Body of pancreas (tissue), 4 donors: ENCODE results near the gene ASIC2. TPM values are rescaled to one million over a fixed set of nuclear protein-coding genes. Genes with fewer than 3 reads are reported as not detected.

Source experiments
- ATAC-seq: fragments of 150-250 bp; one replicate; pipeline ENCODE4 v1.9.1; 2016
- DNase-seq, 4 donors: peaks; one replicate each; pipeline ENCODE4 v3.0.0-alpha.2; 2019
- H3K27ac ChIP-seq, 4 donors: fragments of 200-600 bp; sonication (generic); 1 replicate in 3 of 4; 2 replicates in 1 of 4; pipeline versions ENCODE4 v1.5.1 to v1.6.1; 2016 to 2019; ENCODE audit warnings: mild to moderate bottlenecking in 1 of 4, mixed read lengths in 1 of 4, moderate library complexity in 1 of 4
- H3K27me3 ChIP-seq, 2 donors: fragments of 200-600 bp; sonication (generic); one replicate each; pipeline ENCODE4 v1.6.0; 2016; ENCODE audit warnings: mild to moderate bottlenecking in 1 of 2
- H3K36me3 ChIP-seq, 2 donors: fragments of 200-600 bp; sonication (generic); replicated peaks in 1 of 2; 2 replicates each; pipeline ENCODE4 v1.5.1; 2016; ENCODE audit warnings: low read depth in 2 of 2; ENCODE audit not compliant: insufficient read depth in 1 of 2
- H3K4me1 ChIP-seq: fragments of 200-600 bp; sonication (generic); one replicate; pipeline ENCODE4 v1.6.0; 2016
- H3K4me3 ChIP-seq, 2 donors: fragments of 200-600 bp; sonication (generic); 1 replicate in 1 of 2; 2 replicates in 1 of 2; pipeline ENCODE4 v1.5.1; 2016 to 2019
- H3K9me3 ChIP-seq, 3 donors: fragments of 200-600 bp; sonication (generic); 1 replicate in 2 of 3; 2 replicates in 1 of 3; pipeline ENCODE4 v1.5.1; 2016
- CTCF ChIP-seq, 7 experiments: fragments of 450-650 bp in 4 of 7; fragments of 200-600 bp in 3 of 7; sonication (generic) in 3 of 7; IDR thresholded peaks; one replicate each; pipeline ENCODE4 v1.5.1; 2016 to 2019; ENCODE audit warnings: antibody characterized with exemption in 7 of 7
- POLR2A ChIP-seq, 3 donors: fragments of 450-650 bp; IDR thresholded peaks; one replicate each; pipeline ENCODE4 v1.6.1; 2016; ENCODE audit warnings: antibody characterized with exemption in 3 of 3, mild to moderate bottlenecking in 2 of 3
- WGBS, 2 donors: methylation state at CpG; one replicate each; pipeline ENCODE4 v1.1.5; 2017; 5-methylcytosine and 5-hydroxymethylcytosine counted together
- intact Hi-C: fragments of 100-400 bp; cut with DNase I; formaldehyde crosslinking; loops from one replicate; pipeline ENCODE4 v1.15.1; 2023
- total RNA-seq, 2 donors: library from RNA; depleted of rRNA; stranded (reverse); fragments of >200 nt; gene quantifications; one replicate each; pipeline ENCODE4 v1.1.0, GENCODE V29; 2016

ASIC2 gene
- total RNA-seq, 2 donors from 2014 or later, result not detected

GRCh38 chr17:33300241-33300640 lies 7.1 kb upstream of the ASIC2 start:
- no peak for TF ChIP-seq CTCF (IDR thresholded peaks at IDR 0.05)
- no peak for TF ChIP-seq POLR2A (IDR thresholded peaks at IDR 0.05)
- H3K4me1 ChIP-seq, result no peaks in the 10 kb centered on the region
- no peaks in the 10 kb centered on the region for H3K36me3 ChIP-seq
- H3K9me3 ChIP-seq, result no peaks in the 10 kb centered on the region
- ATAC-seq, result no peak
- no peak for DNase-seq
- no peaks in the 10 kb centered on the region for H3K27me3 ChIP-seq
- no peak overlapping the region for H3K27ac ChIP-seq
- no peak overlapping the region for H3K4me3 ChIP-seq
- intact Hi-C loops, result no loop called here

- 71 to 74% methylated on average over 2 of the region's 2 CpGs for WGBS, 2 donors
- no peaks in the 10 kb centered on the region for H3K27me3 ChIP-seq
- intact Hi-C loops, result loop anchor here (10.0 kb wide), 1 partner anchor 144 kb away; no protein-coding TSS in a partner anchor
Observed at GRCh38 chr17:33299115-33299514, 6.0 kb upstream of the ASIC2 start.

DNA sequence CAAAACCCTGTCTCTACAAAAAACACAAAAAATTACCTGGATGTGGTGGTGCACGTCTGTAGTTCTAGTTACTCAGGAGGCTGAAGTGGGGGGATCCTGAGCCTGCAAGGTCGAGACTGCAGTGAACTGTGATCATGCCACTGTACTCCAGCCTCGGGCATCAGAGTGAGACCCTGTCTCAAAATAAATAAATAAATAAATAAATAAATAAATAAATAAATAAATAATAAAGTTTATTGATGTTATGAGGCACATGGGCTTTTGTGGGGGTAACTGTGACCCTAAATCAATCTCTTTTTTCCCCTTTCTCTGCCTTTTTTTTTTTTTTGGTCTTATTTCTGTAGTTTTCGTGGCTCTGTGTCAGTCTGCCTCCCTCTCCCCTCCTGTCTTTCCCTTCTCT lies 4.5 kb upstream of the ASIC2 start:
- intact Hi-C loops, result loop anchor here (10.0 kb wide), 1 partner anchor 143 kb away; no protein-coding TSS in a partner anchor
- Histone ChIP-seq H3K4me3 (no peak overlapping the region), H3K27ac (no peak overlapping the region), H3K4me1 (peaks cover 6% of the 10 kb centered on the region), H3K36me3 (no peaks in the 10 kb centered on the region), H3K27me3 (peaks cover 0 to 9% of the 10 kb centered on the region in 2 donors), H3K9me3 (no peaks in the 10 kb centered on the region)
- no peak for ATAC-seq
- TF ChIP-seq POLR2A (IDR thresholded peaks at IDR 0.05) (no peak), CTCF (IDR thresholded peaks at IDR 0.05) (no peak)
- 60 to 70% methylated on average over 4 of the region's 4 CpGs for WGBS, 2 donors
- no peak for DNase-seq

More at GRCh38 chr17:33299115-33299514, 6.0 kb upstream of the ASIC2 start:
- ATAC-seq, result no peak
- H3K4me3 ChIP-seq, result no peak overlapping the region
- no peak for DNase-seq
- H3K4me1 ChIP-seq, result no peaks in the 10 kb centered on the region
- H3K36me3 ChIP-seq, result no peaks in the 10 kb centered on the region
- H3K9me3 ChIP-seq, result no peaks in the 10 kb centered on the region
- TF ChIP-seq CTCF (IDR thresholded peaks at IDR 0.05) (no peak), POLR2A (IDR thresholded peaks at IDR 0.05) (no peak)
- H3K27ac ChIP-seq, result no peak overlapping the region

DNA sequence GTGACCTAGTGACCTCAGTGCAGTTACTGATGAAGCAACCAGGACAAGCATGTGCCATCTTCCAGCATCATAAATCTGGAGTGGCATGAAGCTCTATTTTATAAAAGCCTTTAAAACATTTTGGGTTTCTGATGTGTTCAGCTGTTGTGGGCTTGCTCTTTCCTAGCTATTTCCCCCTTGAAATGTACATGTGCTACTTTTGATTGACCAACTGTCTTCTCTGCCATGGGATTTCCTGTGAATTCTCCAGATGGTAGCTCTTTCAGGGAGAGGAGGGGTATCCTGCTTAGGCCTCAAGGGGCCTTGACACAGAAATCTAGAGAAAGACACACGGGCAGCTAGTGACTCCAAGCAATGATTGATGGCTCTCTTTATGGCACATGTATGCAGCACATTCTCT lies 1.9 kb upstream of the ASIC2 start:
- peaks cover 19% of the 10 kb centered on the region for H3K4me1 ChIP-seq
- no peak overlapping the region for H3K4me3 ChIP-seq
- intact Hi-C loops, result loop anchor here (10.0 kb wide), 1 partner anchor 140 kb away; no protein-coding TSS in a partner anchor
- H3K9me3 ChIP-seq, result no peaks in the 10 kb centered on the region
- H3K27ac ChIP-seq, result no peak overlapping the region
- TF ChIP-seq CTCF (IDR thresholded peaks at IDR 0.05) (no peak), POLR2A (IDR thresholded peaks at IDR 0.05) (no peak)
- 8 to 10% methylated on average over 1 of the region's 1 CpG for WGBS, 2 donors
- ATAC-seq (no peak), DNase-seq (no peak)
- H3K36me3 ChIP-seq, result no peaks in the 10 kb centered on the region
- H3K27me3 ChIP-seq, result peaks cover 0 to 17% of the 10 kb centered on the region in 2 donors
